DND-41 (cell line): ENCODE results near the gene TASOR.
A peak's percentile ranks its signal among the peaks of the same experiment; 100 is the strongest.

Experiments
- ATAC-seq: fragments of 200-7000 bp; cut with Tn5 transposase; 3 replicates; pipeline ENCODE4 v1.9.1; 2021; ENCODE audit warnings: low read depth; ENCODE audit not compliant: insufficient read depth
- DNase-seq: peaks from one replicate; pipeline ENCODE4 v3.0.0-alpha.2; 2020
- H2AFZ ChIP-seq: 2 replicates; pipeline ENCODE4 v1.6.0; 2012; ENCODE audit warnings: low read depth, low read length
- H3K27ac ChIP-seq: 2 replicates; pipeline ENCODE4 v1.5.1; 2012; ENCODE audit warnings: low read length, inconsistent platforms
- H3K27me3 ChIP-seq: fragments of 200-600 bp; sonication (generic); 2 replicates; pipeline ENCODE4 v1.6.0; 2012; ENCODE audit warnings: low read length, mild to moderate bottlenecking, inconsistent platforms; ENCODE audit not compliant: insufficient read depth, poor library complexity
- H3K36me3 ChIP-seq: 2 replicates; pipeline ENCODE4 v1.5.1; 2012; ENCODE audit warnings: low read length, inconsistent platforms; ENCODE audit not compliant: insufficient read depth
- H3K4me1 ChIP-seq: 2 replicates; pipeline ENCODE4 v1.5.1; 2012; ENCODE audit warnings: mild to moderate bottlenecking, low read length; ENCODE audit not compliant: insufficient read depth
- H3K4me2 ChIP-seq: 2 replicates; pipeline ENCODE4 v1.6.0; 2012; ENCODE audit warnings: mild to moderate bottlenecking, moderate library complexity, low read length, inconsistent platforms; ENCODE audit not compliant: insufficient read depth
- H3K4me3 ChIP-seq, 2 experiments: fragments of 200-600 bp in 1 of 2; shearing (Covaris generic) in 1 of 2; 2 replicates each; pipeline ENCODE4 v1.5.1; 2012 to 2016; ENCODE audit warnings: inconsistent platforms in 2 of 2, low read length in 2 of 2, mild to moderate bottlenecking in 2 of 2, low read depth in 1 of 2, moderate library complexity in 1 of 2
- H3K79me2 ChIP-seq: 2 replicates; pipeline ENCODE4 v1.6.0; 2012; ENCODE audit warnings: low read length, inconsistent platforms; ENCODE audit not compliant: insufficient read depth
- H3K9ac ChIP-seq: 2 replicates; pipeline ENCODE4 v1.6.0; 2012; ENCODE audit warnings: low read depth, mild to moderate bottlenecking, inconsistent platforms, low read length, moderate library complexity
- H3K9me3 ChIP-seq: 2 replicates; pipeline ENCODE4 v1.5.1; 2012; ENCODE audit warnings: low read length, moderate library complexity, mild to moderate bottlenecking, inconsistent platforms; ENCODE audit not compliant: insufficient read depth, severe bottlenecking
- H4K20me1 ChIP-seq: 2 replicates; pipeline ENCODE4 v1.6.0; 2012; ENCODE audit warnings: low read length; ENCODE audit not compliant: insufficient read depth
- CTCF ChIP-seq: IDR thresholded peaks from 2 replicates; pipeline ENCODE4 v1.5.1; 2012; ENCODE audit warnings: borderline replicate concordance, low read length, moderate library complexity, mild to moderate bottlenecking; ENCODE audit not compliant: poor library complexity, severe bottlenecking; ENCODE audit errors: extremely low read depth
- EZH2 ChIP-seq: IDR thresholded peaks from 3 replicates; pipeline ENCODE4 v1.6.1; 2012; ENCODE audit warnings: borderline replicate concordance, low read depth, mild to moderate bottlenecking, moderate library complexity, low read length, inconsistent platforms; ENCODE audit not compliant: severe bottlenecking

TASOR gene

GRCh38 chr3:56680054-56680580, 2.9 kb downstream of the TASOR start:
- DNase-seq: no peak
- Histone ChIP-seq H3K4me2 (peak overlapping the region; percentile 75), H4K20me1 (peaks cover 10% of the 10 kb centered on the region; the same call in 1 of the 2 replicates), H3K9me3 (peaks cover 5% of the 10 kb centered on the region), H3K79me2 (peaks cover 81% of the 10 kb centered on the region), H3K27ac (0 out of 2 replicates have a peak overlapping the region, but pooled peaks have one; percentile 8), H3K4me1 (peaks cover 57% of the 10 kb centered on the region), H2AFZ (no peak overlapping the region), H3K4me3 (peak overlapping the region in 1 of 2 experiments; percentile 43; a peak in 3 of 4 replicates), H3K27me3 (no peaks in the 10 kb centered on the region), H3K9ac (no peak overlapping the region), H3K36me3 (peaks cover 41% of the 10 kb centered on the region)
- TF ChIP-seq CTCF: no peak
- TF ChIP-seq EZH2: no peak
- no peak for ATAC-seq

- Histone ChIP-seq H3K4me2 (peak overlapping the region; percentile 34; the same call in 1 of the 2 replicates), H3K9me3 (no peaks in the 10 kb centered on the region), H3K36me3 (peaks cover 64% of the 10 kb centered on the region), H3K4me1 (peaks cover 48% of the 10 kb centered on the region), H4K20me1 (peaks cover 12% of the 10 kb centered on the region; the same call in 1 of the 2 replicates), H3K27ac (no peak overlapping the region), H3K79me2 (peaks cover 95% of the 10 kb centered on the region), H3K9ac (no peak overlapping the region), H3K4me3 (no peak overlapping the region), H3K27me3 (no peaks in the 10 kb centered on the region), H2AFZ (no peak overlapping the region)
- no peak for TF ChIP-seq EZH2
- TF ChIP-seq CTCF: no peak
- ATAC-seq (no peak), DNase-seq (no peak)
Measured at GRCh38 chr3:56677286-56677685, 5.8 kb downstream of the TASOR start.

DNA sequence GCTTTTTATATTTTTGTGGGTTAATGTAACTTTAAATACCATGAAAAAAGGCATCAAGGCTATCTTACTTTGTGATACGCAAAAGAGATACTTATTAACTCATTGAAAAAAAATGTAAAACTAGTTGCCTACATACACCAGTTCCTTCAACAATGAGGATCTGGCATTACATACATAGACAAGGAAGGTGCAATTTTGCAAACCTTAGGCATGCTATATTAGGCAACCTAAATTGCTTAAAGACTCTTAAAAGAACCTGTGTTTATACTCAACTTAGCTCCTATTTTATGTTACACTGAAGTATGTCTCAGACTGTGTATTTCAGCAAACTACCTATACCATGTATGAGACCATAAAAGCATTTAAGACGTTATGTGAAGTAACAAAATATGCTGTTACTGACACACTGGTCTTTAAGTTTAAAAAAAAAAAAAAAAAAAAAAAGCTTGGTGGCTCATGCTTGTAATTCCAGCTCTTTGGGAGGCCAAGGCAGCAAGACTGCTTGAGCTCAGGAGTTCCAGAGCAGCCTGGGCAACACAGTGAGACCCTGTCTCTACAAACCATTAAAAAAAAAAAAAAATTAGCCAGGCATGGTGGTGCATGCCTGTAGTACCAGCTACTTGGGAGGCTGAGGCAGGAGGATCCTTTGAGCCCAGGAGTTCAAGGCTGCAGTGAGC, 9.1 kb downstream of the TASOR start:
- H3K4me3 ChIP-seq: no peak overlapping the region
- no peaks in the 10 kb centered on the region for H3K27me3 ChIP-seq
- no peak overlapping the region for H3K4me2 ChIP-seq
- peaks cover 12% of the 10 kb centered on the region; the same call in 1 of the 2 replicates for H4K20me1 ChIP-seq
- ATAC-seq (0 out of 3 replicates have a peak, but pooled peaks have one; percentile 24), DNase-seq (no peak)
- H2AFZ ChIP-seq: no peak overlapping the region
- TF ChIP-seq CTCF: no peak
- TF ChIP-seq EZH2: no peak
- H3K36me3 ChIP-seq: peaks cover 78% of the 10 kb centered on the region
- no peaks in the 10 kb centered on the region for H3K9me3 ChIP-seq
- H3K79me2 ChIP-seq: peaks cover 75% of the 10 kb centered on the region
- H3K9ac ChIP-seq: no peak overlapping the region
- H3K4me1 ChIP-seq: peaks cover 15% of the 10 kb centered on the region
- no peak overlapping the region for H3K27ac ChIP-seq
